Astrocyte (in vitro differentiated cells and primary cell): Measurements from ENCODE around the gene CCZ1.

ENCODE experiments used
- EZH2 ChIP-seq: IDR thresholded peaks from 2 replicates; pipeline ENCODE4 v1.6.1; 2012; ENCODE audit warnings: mild to moderate bottlenecking, low read length, inconsistent platforms; ENCODE audit not compliant: insufficient read depth
- TF ChIP-seq, protein P1 (sequence below): IDR thresholded peaks from 2 replicates; pipeline ENCODE4 v1.5.1; 2011; ENCODE audit warnings: low read depth, mild to moderate bottlenecking, inconsistent platforms, low read length, moderate library complexity; ENCODE audit not compliant: insufficient read depth

DNA sequence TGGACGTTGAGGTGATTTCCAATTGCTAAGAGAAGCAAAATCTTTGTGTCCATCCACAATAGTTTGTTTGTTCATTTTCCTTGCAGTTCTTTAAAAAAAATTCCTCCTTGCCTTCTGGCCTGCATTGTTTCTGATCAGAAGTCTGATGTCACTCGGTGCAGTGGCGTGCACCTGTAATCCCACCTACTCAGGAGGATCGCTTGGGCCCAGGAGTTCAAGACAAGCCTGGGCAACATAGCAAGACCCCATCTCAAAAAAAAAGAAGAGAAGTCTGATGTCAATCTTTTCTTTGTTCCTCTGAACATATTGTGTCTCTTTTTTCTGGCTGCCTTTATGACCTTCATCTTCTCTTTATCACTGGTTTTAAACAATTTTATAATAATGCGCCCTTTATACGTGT is 31.5 kb upstream of the CCZ1 start:
- TF ChIP-seq, protein P1, sequence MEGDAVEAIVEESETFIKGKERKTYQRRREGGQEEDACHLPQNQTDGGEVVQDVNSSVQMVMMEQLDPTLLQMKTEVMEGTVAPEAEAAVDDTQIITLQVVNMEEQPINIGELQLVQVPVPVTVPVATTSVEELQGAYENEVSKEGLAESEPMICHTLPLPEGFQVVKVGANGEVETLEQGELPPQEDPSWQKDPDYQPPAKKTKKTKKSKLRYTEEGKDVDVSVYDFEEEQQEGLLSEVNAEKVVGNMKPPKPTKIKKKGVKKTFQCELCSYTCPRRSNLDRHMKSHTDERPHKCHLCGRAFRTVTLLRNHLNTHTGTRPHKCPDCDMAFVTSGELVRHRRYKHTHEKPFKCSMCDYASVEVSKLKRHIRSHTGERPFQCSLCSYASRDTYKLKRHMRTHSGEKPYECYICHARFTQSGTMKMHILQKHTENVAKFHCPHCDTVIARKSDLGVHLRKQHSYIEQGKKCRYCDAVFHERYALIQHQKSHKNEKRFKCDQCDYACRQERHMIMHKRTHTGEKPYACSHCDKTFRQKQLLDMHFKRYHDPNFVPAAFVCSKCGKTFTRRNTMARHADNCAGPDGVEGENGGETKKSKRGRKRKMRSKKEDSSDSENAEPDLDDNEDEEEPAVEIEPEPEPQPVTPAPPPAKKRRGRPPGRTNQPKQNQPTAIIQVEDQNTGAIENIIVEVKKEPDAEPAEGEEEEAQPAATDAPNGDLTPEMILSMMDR: no peak
- TF ChIP-seq EZH2: no peak
